CD14-positive monocyte (primary cell): ENCODE data around the gene FBF1. TPM values are rescaled to one million over a fixed set of nuclear protein-coding genes. Genes with fewer than 3 reads are reported as not detected.

Experiments used
- DNase-seq, 3 donors: peaks; one replicate each; pipeline ENCODE4 v3.0.0-alpha.2; 2011 to 2022
- H2AFZ ChIP-seq: 2 replicates; pipeline ENCODE4 v1.6.0; 2012; ENCODE audit warnings: mild to moderate bottlenecking, low read depth, low read length, inconsistent platforms; ENCODE audit not compliant: insufficient read depth, poor library complexity, severe bottlenecking
- H3K27ac ChIP-seq, 2 donors: 1 replicate in 1 of 2; 2 replicates in 1 of 2; pipeline ENCODE4 v1.5.1; 2012 to 2013; ENCODE audit warnings: low read length in 2 of 2, control low read depth in 1 of 2, inconsistent platforms in 1 of 2, low read depth in 1 of 2, mild to moderate bottlenecking in 1 of 2
- H3K27me3 ChIP-seq, 2 donors: one replicate each; pipeline versions ENCODE4 v1.6.0 to v1.6.1; 2011 to 2013; ENCODE audit warnings: low read length in 2 of 2; ENCODE audit not compliant: control insufficient read depth in 2 of 2, insufficient read depth in 2 of 2
- H3K36me3 ChIP-seq, 2 donors: replicated peaks in 1 of 2; 1 replicate in 1 of 2; 2 replicates in 1 of 2; pipeline versions ENCODE4 v1.5.1 to v1.6.1; 2012 to 2013; ENCODE audit warnings: low read length in 2 of 2, control low read depth in 1 of 2, inconsistent platforms in 1 of 2, mild to moderate bottlenecking in 1 of 2; ENCODE audit not compliant: insufficient read depth in 2 of 2, control insufficient read depth in 1 of 2
- H3K4me1 ChIP-seq, 2 donors: 1 replicate in 1 of 2; 2 replicates in 1 of 2; pipeline versions ENCODE4 v1.5.1 to v1.6.1; 2012 to 2013; ENCODE audit warnings: low read length in 2 of 2, control low read depth in 1 of 2, inconsistent platforms in 1 of 2, mild to moderate bottlenecking in 1 of 2, moderate library complexity in 1 of 2; ENCODE audit not compliant: insufficient read depth in 2 of 2, control insufficient read depth in 1 of 2
- H3K4me2 ChIP-seq: replicated peaks from 2 replicates; pipeline ENCODE3; 2012; ENCODE audit warnings: low read length, moderate library complexity, mild to moderate bottlenecking; ENCODE audit not compliant: poor library complexity, severe bottlenecking; ENCODE audit errors: extremely low read depth
- H3K4me3 ChIP-seq, 3 experiments: fragments of 200-600 bp in 1 of 3; sonication (generic) in 1 of 3; replicated peaks in 1 of 3; 1 replicate in 2 of 3; 2 replicates in 1 of 3; pipeline ENCODE4 v1.5.1; 2011 to 2013; ENCODE audit warnings: low read length in 3 of 3, mild to moderate bottlenecking in 3 of 3, control low read depth in 2 of 3, low read depth in 2 of 3, inconsistent platforms in 1 of 3, moderate library complexity in 1 of 3
- H3K79me2 ChIP-seq: 2 replicates; pipeline ENCODE4 v1.6.0; 2012; ENCODE audit warnings: mild to moderate bottlenecking, control low read depth, inconsistent platforms, low read length, moderate library complexity; ENCODE audit not compliant: insufficient read depth
- H3K9ac ChIP-seq: 2 replicates; pipeline ENCODE4 v1.6.0; 2017; ENCODE audit warnings: low read length, mild to moderate bottlenecking; ENCODE audit not compliant: insufficient read depth, poor library complexity, severe bottlenecking
- H3K9me3 ChIP-seq, 2 donors: replicated peaks in 1 of 2; 1 replicate in 1 of 2; 2 replicates in 1 of 2; pipeline versions ENCODE4 v1.5.1 to v1.6.1; 2012 to 2013; ENCODE audit warnings: low read length in 2 of 2, control low read depth in 1 of 2; ENCODE audit not compliant: control insufficient read depth in 1 of 2, insufficient read depth in 1 of 2
- H4K20me1 ChIP-seq: 2 replicates; pipeline ENCODE4 v1.6.0; 2012; ENCODE audit warnings: mild to moderate bottlenecking, low read length, control low read depth, moderate library complexity; ENCODE audit not compliant: insufficient read depth
- H3K27ac Mint-ChIP-seq, 7 donors: one replicate each; pipeline ENCODE4 v1.8.0; 2020; ENCODE audit warnings: mild to moderate bottlenecking in 7 of 7, mixed read lengths in 7 of 7, moderate library complexity in 6 of 7, inconsistent platforms in 2 of 7
- H3K27me3 Mint-ChIP-seq, 3 donors: one replicate each; pipeline ENCODE4 v1.8.0; 2021 to 2022; ENCODE audit warnings: low read depth in 3 of 3, mild to moderate bottlenecking in 3 of 3, mixed read lengths in 3 of 3, moderate library complexity in 3 of 3, inconsistent platforms in 1 of 3
- H3K36me3 Mint-ChIP-seq, 2 donors: one replicate each; pipeline ENCODE4 v1.8.0; 2020; ENCODE audit warnings: mixed read lengths in 2 of 2, inconsistent platforms in 1 of 2, mild to moderate bottlenecking in 1 of 2
- H3K4me1 Mint-ChIP-seq: one replicate; pipeline ENCODE4 v1.8.0; 2020; ENCODE audit warnings: mild to moderate bottlenecking, mixed read lengths
- H3K4me3 Mint-ChIP-seq, 2 donors: one replicate each; pipeline ENCODE4 v1.8.0; 2020; ENCODE audit warnings: mild to moderate bottlenecking in 2 of 2, mixed read lengths in 2 of 2, moderate library complexity in 1 of 2
- H3K9me3 Mint-ChIP-seq, 7 donors: one replicate each; pipeline ENCODE4 v1.8.0; 2020 to 2022; ENCODE audit warnings: mixed read lengths in 7 of 7, mild to moderate bottlenecking in 6 of 7, moderate library complexity in 6 of 7, inconsistent platforms in 2 of 7
- WGBS: methylation state at CpG from one replicate; pipeline ENCODE4 v1.1.5; 2013; ENCODE audit warnings: missing lambda C conversion rate; ENCODE audit not compliant: insufficient coverage; 5-methylcytosine and 5-hydroxymethylcytosine counted together
- intact Hi-C, 2 donors: fragments of 100-400 bp; cut with micrococcal nuclease; formaldehyde crosslinking; loops; one replicate each; pipeline versions ENCODE4 v1.15.0 to v1.15.1; 2023
- polyA plus RNA-seq, 3 donors: library from polyadenylated mRNA; depleted of rRNA in 1 of 3; unstranded in 2 of 3; stranded (reverse) in 1 of 3; fragments of 300-500 nt in 2 of 3; fragments of >200 nt in 1 of 3; fragmentation: Illumina TruSeq in 2 of 3; gene quantifications; 1 replicate in 2 of 3; 2 replicates in 1 of 3; pipeline ENCODE4 v1.2.3, GENCODE V29; 2012 to 2021
- TF ChIP-seq, protein P1 (sequence below): fragments of 200-600 bp; IDR thresholded peaks from one replicate; pipeline ENCODE4 v1.8.0; 2022; ENCODE audit warnings: antibody characterized with exemption, mild to moderate bottlenecking

The FBF1 gene
- polyA plus RNA-seq, 3 donors, result 0.32 to 4.4 (median 0.62) TPM

DNA sequence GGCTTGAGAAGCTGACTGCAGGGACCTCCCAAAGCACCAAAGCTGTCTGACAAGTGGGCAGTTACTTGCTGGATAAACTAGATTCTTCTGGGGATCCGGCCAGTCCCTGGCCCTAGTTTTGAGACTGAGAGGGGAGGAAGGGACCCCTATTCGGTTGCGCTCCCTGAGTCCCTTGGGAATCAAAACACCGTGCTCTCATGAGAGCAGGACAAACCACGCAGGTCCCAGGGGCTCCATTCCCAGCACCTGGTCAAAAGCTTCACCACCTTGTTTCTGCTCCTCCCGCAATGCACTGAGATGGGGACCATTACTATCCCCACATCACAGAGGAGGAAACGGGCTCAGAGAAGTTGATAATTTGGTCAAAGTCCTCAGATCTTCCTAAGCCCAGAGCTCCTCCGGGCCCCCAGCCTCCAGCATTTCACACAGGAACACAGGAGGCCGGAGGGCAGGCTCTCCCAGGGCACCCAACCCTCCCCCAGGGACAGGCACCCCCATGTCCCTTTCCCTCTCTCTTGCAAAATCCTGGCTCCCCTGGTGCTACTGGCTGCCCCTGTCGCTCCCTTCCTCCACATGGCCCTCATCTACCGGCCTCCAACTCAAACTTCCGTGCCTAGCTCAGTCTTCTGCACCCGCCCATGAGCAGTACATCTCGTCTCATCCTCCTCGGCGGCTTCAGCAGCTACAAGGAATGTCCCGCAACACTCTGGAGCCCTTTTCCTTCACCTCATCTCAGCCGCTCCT is 47.4 kb downstream of the FBF1 start:
- TF ChIP-seq, protein P1, sequence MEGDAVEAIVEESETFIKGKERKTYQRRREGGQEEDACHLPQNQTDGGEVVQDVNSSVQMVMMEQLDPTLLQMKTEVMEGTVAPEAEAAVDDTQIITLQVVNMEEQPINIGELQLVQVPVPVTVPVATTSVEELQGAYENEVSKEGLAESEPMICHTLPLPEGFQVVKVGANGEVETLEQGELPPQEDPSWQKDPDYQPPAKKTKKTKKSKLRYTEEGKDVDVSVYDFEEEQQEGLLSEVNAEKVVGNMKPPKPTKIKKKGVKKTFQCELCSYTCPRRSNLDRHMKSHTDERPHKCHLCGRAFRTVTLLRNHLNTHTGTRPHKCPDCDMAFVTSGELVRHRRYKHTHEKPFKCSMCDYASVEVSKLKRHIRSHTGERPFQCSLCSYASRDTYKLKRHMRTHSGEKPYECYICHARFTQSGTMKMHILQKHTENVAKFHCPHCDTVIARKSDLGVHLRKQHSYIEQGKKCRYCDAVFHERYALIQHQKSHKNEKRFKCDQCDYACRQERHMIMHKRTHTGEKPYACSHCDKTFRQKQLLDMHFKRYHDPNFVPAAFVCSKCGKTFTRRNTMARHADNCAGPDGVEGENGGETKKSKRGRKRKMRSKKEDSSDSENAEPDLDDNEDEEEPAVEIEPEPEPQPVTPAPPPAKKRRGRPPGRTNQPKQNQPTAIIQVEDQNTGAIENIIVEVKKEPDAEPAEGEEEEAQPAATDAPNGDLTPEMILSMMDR, result no peak
- no peak overlapping the region for H3K9ac ChIP-seq

DNA sequence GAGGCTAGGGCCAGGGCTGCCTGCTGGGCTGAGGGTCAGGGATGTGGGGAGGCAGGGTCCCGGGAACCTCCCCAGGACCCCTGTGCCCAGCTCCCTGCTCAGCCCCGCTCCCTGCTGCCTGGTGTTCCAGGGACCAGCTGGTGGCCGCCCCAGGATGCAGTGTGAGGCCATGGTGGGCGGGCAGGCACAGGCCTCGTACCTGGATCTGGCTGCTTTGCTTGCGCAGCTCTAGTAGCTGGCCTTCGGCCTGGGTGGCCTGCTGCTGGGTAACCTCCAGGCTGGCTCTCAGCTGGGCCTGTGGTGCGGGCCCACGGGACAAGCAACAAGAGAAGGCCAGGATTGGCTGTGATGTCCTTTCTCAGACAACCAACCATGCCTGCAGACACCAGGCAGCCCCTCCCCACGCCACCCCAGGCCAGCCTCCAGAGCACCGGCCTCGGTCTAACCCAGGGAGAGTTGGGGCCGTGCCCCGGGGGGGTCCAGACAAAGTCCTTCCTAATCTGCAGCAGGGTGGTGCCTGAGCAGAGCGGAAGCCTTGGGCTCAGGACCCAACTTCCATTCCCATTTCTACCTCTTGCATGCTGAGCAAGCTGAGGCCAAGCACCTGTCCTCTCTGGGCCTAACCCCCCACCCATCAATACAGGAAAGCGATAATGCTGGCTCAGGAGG is 48.2 kb downstream of the FBF1 start:
- no peak overlapping the region for H3K9ac ChIP-seq
- intact Hi-C loops, result no loop called here
- peaks cover 0 to 2% (median 0%) of the 10 kb centered on the region in 7 donors for H3K9me3 Mint-ChIP-seq
- H3K4me1 ChIP-seq, result peaks cover 18 to 23% of the 10 kb centered on the region in 2 donors
- no peaks in the 10 kb centered on the region for H3K9me3 ChIP-seq
- no peak overlapping the region for H3K27ac Mint-ChIP-seq
- H3K4me3 ChIP-seq, result no peak overlapping the region
- H3K4me3 Mint-ChIP-seq, result no peak overlapping the region
- WGBS, result 93% methylated on average over 13 of the region's 16 CpGs
- H2AFZ ChIP-seq, result no peak overlapping the region
- H4K20me1 ChIP-seq, result peaks cover 23% of the 10 kb centered on the region
- no peak overlapping the region for H3K27ac ChIP-seq
- no peaks in the 10 kb centered on the region for H3K27me3 ChIP-seq
- TF ChIP-seq, protein P1, result no peak
- no peak for DNase-seq
- H3K27me3 Mint-ChIP-seq, result peaks cover 0 to 3% (median 2%) of the 10 kb centered on the region in 3 donors
- peaks cover 15 to 34% of the 10 kb centered on the region in 2 donors for H3K36me3 ChIP-seq
- H3K79me2 ChIP-seq, result peaks cover 17% of the 10 kb centered on the region
- H3K36me3 Mint-ChIP-seq, result peaks cover 16 to 35% of the 10 kb centered on the region in 2 donors
- peaks cover 22% of the 10 kb centered on the region for H3K4me1 Mint-ChIP-seq
- H3K4me2 ChIP-seq, result no peak overlapping the region

More for the DNA sequence above, 47.4 kb downstream of the FBF1 start:
- Histone ChIP-seq H3K36me3 (peaks cover 19 to 39% of the 10 kb centered on the region in 2 donors), H3K9me3 (no peaks in the 10 kb centered on the region), H3K4me3 (no peak overlapping the region), H3K4me1 (peaks cover 18 to 23% of the 10 kb centered on the region in 2 donors), H3K27me3 (no peaks in the 10 kb centered on the region), H3K79me2 (peaks cover 17% of the 10 kb centered on the region), H2AFZ (no peak overlapping the region), H4K20me1 (peaks cover 23% of the 10 kb centered on the region), H3K27ac (no peak overlapping the region), H3K4me2 (no peak overlapping the region)
- Mint-ChIP-seq H3K4me3 (no peak overlapping the region), H3K4me1 (peaks cover 22% of the 10 kb centered on the region), H3K27me3 (peaks cover 0 to 3% (median 2%) of the 10 kb centered on the region in 3 donors), H3K9me3 (peaks cover 0 to 2% (median 0%) of the 10 kb centered on the region in 7 donors), H3K36me3 (peaks cover 20 to 43% of the 10 kb centered on the region in 2 donors), H3K27ac (peak overlapping the region in 1 of 7 donors; percentile 6)
- intact Hi-C loops, result no loop called here
- DNase-seq, result no peak
- 97% methylated on average over 16 of the region's 18 CpGs for WGBS
